ENCODE results near the gene NOXO1.

DNA sequence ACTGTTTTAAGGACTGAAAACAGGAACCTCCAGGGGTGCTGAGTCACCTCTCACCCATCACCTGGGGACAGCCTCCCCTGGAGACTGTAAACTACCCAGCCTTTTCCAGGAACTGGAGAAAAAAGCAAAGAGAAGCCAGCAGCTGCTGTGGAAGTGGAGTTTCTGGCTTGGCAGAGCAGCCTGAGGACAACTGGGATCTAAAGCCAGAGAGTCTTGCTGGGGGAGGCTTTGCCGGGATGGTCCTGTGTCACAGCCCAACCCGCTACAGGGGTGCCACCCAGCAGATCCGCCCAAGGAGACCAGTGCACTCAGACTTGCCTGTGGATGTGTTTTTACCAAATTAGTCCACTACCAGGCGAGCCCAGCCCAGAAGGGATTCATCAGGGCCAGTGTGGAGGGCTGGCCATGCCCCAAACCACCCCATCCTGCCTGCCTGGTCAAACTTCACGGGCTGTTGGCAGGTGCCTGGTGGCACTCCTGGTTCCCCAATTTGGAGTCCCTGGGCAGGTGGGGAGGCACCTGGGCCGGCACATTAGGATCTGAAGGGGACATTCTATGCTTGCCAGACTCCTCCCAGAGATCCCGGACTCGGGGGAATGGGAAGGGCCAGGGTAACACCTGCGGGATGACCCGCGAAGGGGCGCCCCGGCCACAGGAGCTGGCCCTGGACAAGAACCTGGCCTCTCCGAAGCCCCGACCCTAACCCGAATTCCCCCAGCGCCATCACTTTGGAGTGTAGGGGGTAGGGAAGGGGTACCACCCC is 39.0 kb downstream of the NOXO1 start:
- TF ChIP-seq, protein P1, sequence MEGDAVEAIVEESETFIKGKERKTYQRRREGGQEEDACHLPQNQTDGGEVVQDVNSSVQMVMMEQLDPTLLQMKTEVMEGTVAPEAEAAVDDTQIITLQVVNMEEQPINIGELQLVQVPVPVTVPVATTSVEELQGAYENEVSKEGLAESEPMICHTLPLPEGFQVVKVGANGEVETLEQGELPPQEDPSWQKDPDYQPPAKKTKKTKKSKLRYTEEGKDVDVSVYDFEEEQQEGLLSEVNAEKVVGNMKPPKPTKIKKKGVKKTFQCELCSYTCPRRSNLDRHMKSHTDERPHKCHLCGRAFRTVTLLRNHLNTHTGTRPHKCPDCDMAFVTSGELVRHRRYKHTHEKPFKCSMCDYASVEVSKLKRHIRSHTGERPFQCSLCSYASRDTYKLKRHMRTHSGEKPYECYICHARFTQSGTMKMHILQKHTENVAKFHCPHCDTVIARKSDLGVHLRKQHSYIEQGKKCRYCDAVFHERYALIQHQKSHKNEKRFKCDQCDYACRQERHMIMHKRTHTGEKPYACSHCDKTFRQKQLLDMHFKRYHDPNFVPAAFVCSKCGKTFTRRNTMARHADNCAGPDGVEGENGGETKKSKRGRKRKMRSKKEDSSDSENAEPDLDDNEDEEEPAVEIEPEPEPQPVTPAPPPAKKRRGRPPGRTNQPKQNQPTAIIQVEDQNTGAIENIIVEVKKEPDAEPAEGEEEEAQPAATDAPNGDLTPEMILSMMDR (IDR thresholded peaks at IDR 0.05; ENCODE audit: insufficient read depth, low read length, poor library complexity, severe bottlenecking): no peak
- no peak for TF ChIP-seq EZH2phosphoT487 (conservative IDR thresholded peaks at IDR 0.05; ENCODE audit: low read length)
